ENCODE measurements around the gene THG1L. TPM values are rescaled to one million over a fixed set of nuclear protein-coding genes. Genes with fewer than 3 reads are reported as not detected.
"Not testable (repeated sequence)": the region's sequence is repeated elsewhere in the genome, so short reads cannot be mapped to it uniquely, and the experiment has no call there.

The THG1L gene
- polyA plus RNA-seq, 1 of the 3 experiments (the other 2 are of a cell fraction) = 37.0 TPM

DNA sequence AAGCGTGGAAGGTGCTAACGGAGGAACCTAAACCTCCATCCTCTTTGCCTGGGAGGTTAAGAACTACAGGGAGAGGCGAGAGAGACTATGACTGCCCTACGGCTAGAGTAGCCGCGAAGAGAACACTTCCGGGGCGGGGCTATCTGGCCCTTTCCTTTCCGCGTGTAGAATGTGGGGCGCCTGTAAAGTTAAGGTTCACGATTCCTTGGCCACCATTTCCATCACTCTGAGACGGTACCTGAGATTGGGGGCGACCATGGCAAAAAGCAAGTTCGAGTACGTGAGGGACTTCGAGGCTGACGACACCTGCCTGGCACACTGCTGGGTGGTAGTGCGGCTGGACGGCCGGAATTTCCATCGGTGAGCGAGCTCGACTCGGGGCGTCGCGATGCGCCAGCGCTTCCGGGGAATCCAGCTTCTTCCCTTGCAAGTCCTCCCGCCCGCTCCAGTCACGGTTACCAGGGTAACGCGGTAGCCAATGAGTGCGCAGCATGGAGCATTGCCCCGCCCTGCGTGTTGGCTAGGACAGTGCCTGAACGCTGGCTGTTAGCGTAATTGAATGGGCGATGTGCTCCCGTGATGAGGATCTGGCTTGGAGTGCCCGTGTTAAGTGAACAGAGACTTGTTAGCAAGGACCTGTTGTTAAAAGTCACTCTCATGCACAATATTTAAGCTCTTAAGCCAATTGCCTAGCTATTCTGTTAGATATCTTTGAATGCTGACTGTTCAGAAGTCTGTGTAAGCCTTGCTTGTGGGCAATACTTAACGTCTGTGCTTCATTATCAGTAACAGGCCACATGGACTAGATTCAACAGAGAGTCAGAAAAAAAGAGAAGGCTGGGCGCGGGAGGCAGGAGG, at the start of gene THG1L (continued):
- TF ChIP-seq, protein P1, sequence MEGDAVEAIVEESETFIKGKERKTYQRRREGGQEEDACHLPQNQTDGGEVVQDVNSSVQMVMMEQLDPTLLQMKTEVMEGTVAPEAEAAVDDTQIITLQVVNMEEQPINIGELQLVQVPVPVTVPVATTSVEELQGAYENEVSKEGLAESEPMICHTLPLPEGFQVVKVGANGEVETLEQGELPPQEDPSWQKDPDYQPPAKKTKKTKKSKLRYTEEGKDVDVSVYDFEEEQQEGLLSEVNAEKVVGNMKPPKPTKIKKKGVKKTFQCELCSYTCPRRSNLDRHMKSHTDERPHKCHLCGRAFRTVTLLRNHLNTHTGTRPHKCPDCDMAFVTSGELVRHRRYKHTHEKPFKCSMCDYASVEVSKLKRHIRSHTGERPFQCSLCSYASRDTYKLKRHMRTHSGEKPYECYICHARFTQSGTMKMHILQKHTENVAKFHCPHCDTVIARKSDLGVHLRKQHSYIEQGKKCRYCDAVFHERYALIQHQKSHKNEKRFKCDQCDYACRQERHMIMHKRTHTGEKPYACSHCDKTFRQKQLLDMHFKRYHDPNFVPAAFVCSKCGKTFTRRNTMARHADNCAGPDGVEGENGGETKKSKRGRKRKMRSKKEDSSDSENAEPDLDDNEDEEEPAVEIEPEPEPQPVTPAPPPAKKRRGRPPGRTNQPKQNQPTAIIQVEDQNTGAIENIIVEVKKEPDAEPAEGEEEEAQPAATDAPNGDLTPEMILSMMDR (IDR thresholded peaks at IDR 0.05) = no peak
- TF ChIP-seq MXI1 (IDR thresholded peaks at IDR 0.05; ENCODE audit: low read depth, low read length) = peak; percentile 80
- TF ChIP-seq RAD21 (IDR thresholded peaks at IDR 0.05; ENCODE audit: low read length) = no peak
- 0 out of 2 replicates have a peak, but pooled peaks have one; percentile 13 for TF ChIP-seq TCF12 (IDR thresholded peaks at IDR 0.05)
- TF ChIP-seq NFIC (IDR thresholded peaks at IDR 0.05; ENCODE audit: borderline replicate concordance) = no peak
- TF ChIP-seq, protein P2, sequence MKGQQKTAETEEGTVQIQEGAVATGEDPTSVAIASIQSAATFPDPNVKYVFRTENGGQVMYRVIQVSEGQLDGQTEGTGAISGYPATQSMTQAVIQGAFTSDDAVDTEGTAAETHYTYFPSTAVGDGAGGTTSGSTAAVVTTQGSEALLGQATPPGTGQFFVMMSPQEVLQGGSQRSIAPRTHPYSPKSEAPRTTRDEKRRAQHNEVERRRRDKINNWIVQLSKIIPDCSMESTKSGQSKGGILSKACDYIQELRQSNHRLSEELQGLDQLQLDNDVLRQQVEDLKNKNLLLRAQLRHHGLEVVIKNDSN (IDR thresholded peaks at IDR 0.05; ENCODE audit: borderline replicate concordance, low read depth) = no peak
- peak; percentile 43 for TF ChIP-seq GATA2 (CRISPR knock-in tag; IDR thresholded peaks at IDR 0.05)
- TF ChIP-seq RCOR1 (IDR thresholded peaks at IDR 0.05; ENCODE audit: low read length) = peak; percentile 38; the same call in 1 of the 2 replicates
- TF ChIP-seq RFX5 (IDR thresholded peaks at IDR 0.05; ENCODE audit: low read length) = no peak
- TF ChIP-seq SMC3 (IDR thresholded peaks at IDR 0.05; ENCODE audit: low read depth, low read length) = no peak
- TF ChIP-seq FOSL2 (IDR thresholded peaks at IDR 0.05; ENCODE audit: borderline replicate concordance, low read depth) = no peak

DNA sequence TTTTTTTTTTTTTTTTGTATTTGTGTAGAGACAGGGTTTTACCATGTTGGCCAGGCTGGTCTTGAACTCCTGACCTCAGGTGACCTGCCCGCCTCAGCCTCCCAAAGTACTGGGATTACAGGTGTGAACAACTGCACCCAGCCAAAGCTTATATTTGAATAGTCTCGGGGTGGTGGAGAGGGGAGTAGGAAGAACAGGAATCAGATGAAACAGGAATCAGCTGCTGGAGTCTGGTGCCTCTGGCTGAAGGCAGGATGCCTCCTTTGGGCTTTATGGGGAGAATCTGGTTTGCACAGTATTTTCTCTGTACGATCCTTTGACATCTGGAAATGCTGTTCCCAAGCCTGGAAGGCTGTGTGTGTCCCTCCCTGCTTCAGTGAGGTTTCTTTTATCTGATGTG, 49.0 kb upstream of the THG1L start:
- Histone ChIP-seq H3K4me1 (ENCODE audit: control insufficient read depth in 1 of 2, insufficient read depth in 2 of 2, low read depth in 1 of 2, low read length in 1 of 2) (no peaks in the 10 kb centered on the region), H3K9ac (no peak overlapping the region), H3K4me3 (ENCODE audit: low read depth in 2 of 2, low read length in 1 of 2) (no peak overlapping the region), H2AFZ (ENCODE audit: low read depth) (no peak overlapping the region), H3K79me2 (ENCODE audit: insufficient read depth) (no peaks in the 10 kb centered on the region), H3K4me2 (no peak overlapping the region), H3K27ac (ENCODE audit: low read depth in 2 of 2, low read length in 1 of 2) (no peak overlapping the region), H3K9me2 (no peaks in the 10 kb centered on the region), H3F3A (replicated peaks; ENCODE audit: insufficient read depth) (no peaks in the 10 kb centered on the region), H3K36me3 (replicated peaks in 1 of 2; ENCODE audit: control insufficient read depth in 1 of 2, insufficient read depth in 2 of 2, low read length in 1 of 2) (no peaks in the 10 kb centered on the region), H3K27me3 (ENCODE audit: insufficient read depth) (no peaks in the 10 kb centered on the region), H3K9me3 (no peaks in the 10 kb centered on the region), H4K20me1 (ENCODE audit: insufficient read depth) (no peaks in the 10 kb centered on the region)
- no peak for DNase-seq
- TF ChIP-seq MEF2A (IDR thresholded peaks at IDR 0.05; ENCODE audit: borderline replicate concordance, low read depth) = no peak
- no peak for TF ChIP-seq RXRA (IDR thresholded peaks at IDR 0.05; ENCODE audit: borderline replicate concordance, low read depth)
- TF ChIP-seq TEAD4 (IDR thresholded peaks at IDR 0.05; ENCODE audit: borderline replicate concordance, insufficient read depth) = no peak
- no peak for TF ChIP-seq CHD2 (IDR thresholded peaks at IDR 0.05; ENCODE audit: low read length, partially characterized antibody)
- TF ChIP-seq RAD21 (IDR thresholded peaks at IDR 0.05; ENCODE audit: low read length) = no peak
- no peak for TF ChIP-seq SIN3A (IDR thresholded peaks at IDR 0.05; ENCODE audit: borderline replicate concordance, low read depth, low read length)
- no peak for TF ChIP-seq EZH2phosphoT487 (IDR thresholded peaks at IDR 0.05; ENCODE audit: borderline replicate concordance, low read depth)
- TF ChIP-seq FOSL2 (IDR thresholded peaks at IDR 0.05; ENCODE audit: borderline replicate concordance, low read depth) = no peak
- TF ChIP-seq, protein P1 (IDR thresholded peaks at IDR 0.05) = no peak
- ChIA-PET CTCF (interaction anchor here (1.5 kb wide), 1 partner anchor 13 kb away, joined by 3 read pairs; no protein-coding TSS in a partner anchor), POLR2A (interaction anchor here (0.6 kb wide), 1 partner anchor 33 kb away, joined by 3 read pairs; no protein-coding TSS in a partner anchor)
- 51% methylated on average over 3 of the region's 3 CpGs for whole genome bisulfite sequencing (ENCODE audit: low lambda C conversion rate)

DNA sequence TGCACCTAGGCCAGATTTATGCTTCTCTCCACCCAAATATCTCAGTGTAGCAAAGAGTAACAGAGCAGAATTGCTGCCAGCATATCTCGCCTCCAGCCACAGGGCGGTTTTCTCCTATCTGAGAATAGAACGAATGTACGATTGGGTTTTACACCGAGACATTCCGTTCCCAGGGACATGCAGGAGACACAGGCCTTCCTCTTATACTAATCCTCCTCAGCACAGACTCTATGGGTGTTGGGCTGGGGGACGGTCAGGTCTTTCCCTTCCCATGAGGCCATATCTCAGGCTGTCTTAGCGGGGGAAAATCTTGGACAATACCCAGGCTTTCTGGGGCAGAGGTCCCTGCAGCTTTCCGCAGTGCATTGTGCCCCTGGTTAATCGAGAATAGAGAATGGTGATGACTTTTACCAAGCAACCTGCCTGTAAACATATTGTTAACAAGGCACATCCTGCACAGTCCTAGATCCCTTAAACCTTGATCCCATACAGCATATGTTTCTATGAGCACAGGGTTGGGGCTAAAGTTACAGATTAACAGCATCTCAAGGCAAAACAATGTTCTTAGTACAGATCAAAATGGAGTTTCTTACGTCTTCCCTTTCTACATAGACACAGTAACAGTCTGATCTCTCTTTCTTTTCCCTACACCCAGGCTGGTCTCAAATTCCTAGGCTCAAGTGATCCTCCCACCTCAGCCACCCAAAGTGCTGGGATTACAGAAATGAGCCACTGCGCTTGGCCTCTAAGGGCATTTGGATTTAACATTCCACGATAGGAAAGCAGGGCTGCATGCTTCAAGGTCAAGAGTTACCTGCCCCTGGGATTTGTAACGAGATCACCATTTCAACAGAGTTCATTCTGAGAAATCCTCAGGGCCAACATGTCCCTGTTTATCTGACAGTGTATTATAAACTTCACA, 44.7 kb upstream of the THG1L start:
- H3K4me2 ChIP-seq; DNase-seq; POLR2A ChIA-PET; H3K27me3 ChIP-seq (ENCODE audit: insufficient read depth); H3K79me2 ChIP-seq (ENCODE audit: insufficient read depth); H3K27ac ChIP-seq (ENCODE audit: low read depth in 2 of 2, low read length in 1 of 2); H3K9ac ChIP-seq; H3K4me3 ChIP-seq (ENCODE audit: low read depth in 2 of 2, low read length in 1 of 2); H2AFZ ChIP-seq (ENCODE audit: low read depth); CTCF ChIA-PET; H3K4me1 ChIP-seq (ENCODE audit: control insufficient read depth in 1 of 2, insufficient read depth in 2 of 2, low read depth in 1 of 2, low read length in 1 of 2); H3K9me2 ChIP-seq; H4K20me1 ChIP-seq (ENCODE audit: insufficient read depth); H3K36me3 ChIP-seq (replicated peaks in 1 of 2; ENCODE audit: control insufficient read depth in 1 of 2, insufficient read depth in 2 of 2, low read length in 1 of 2); H3F3A ChIP-seq (replicated peaks; ENCODE audit: insufficient read depth); H3K9me3 ChIP-seq: not testable (repeated sequence)
- 92% methylated on average over 10 of the region's 14 CpGs for WGBS (ENCODE audit: low lambda C conversion rate)

Data from SK-N-SH (cell line).